CD4-positive, alpha-beta T cell treated with Interleukin-2 at 100 ng/mL for 4 hours (primary cell): ENCODE results near the gene NCKAP5L.
A peak's percentile ranks its signal among the peaks of the same experiment; 100 is the strongest.
"Not testable (repeated sequence)": the region's sequence is repeated elsewhere in the genome, so short reads cannot be mapped to it uniquely, and the experiment has no call there.

Source experiments
- DNase-seq: peaks from one replicate; pipeline ENCODE4 v3.0.0-alpha.2; 2020; ENCODE audit warnings: low spot score

NCKAP5L gene, protein sequence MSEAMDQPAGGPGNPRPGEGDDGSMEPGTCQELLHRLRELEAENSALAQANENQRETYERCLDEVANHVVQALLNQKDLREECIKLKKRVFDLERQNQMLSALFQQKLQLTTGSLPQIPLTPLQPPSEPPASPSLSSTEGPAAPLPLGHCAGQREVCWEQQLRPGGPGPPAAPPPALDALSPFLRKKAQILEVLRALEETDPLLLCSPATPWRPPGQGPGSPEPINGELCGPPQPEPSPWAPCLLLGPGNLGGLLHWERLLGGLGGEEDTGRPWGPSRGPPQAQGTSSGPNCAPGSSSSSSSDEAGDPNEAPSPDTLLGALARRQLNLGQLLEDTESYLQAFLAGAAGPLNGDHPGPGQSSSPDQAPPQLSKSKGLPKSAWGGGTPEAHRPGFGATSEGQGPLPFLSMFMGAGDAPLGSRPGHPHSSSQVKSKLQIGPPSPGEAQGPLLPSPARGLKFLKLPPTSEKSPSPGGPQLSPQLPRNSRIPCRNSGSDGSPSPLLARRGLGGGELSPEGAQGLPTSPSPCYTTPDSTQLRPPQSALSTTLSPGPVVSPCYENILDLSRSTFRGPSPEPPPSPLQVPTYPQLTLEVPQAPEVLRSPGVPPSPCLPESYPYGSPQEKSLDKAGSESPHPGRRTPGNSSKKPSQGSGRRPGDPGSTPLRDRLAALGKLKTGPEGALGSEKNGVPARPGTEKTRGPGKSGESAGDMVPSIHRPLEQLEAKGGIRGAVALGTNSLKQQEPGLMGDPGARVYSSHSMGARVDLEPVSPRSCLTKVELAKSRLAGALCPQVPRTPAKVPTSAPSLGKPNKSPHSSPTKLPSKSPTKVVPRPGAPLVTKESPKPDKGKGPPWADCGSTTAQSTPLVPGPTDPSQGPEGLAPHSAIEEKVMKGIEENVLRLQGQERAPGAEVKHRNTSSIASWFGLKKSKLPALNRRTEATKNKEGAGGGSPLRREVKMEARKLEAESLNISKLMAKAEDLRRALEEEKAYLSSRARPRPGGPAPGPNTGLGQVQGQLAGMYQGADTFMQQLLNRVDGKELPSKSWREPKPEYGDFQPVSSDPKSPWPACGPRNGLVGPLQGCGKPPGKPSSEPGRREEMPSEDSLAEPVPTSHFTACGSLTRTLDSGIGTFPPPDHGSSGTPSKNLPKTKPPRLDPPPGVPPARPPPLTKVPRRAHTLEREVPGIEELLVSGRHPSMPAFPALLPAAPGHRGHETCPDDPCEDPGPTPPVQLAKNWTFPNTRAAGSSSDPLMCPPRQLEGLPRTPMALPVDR (N-terminal part only)

GRCh38 chr12:49828133-49829091 is at the start of gene NCKAP5L:
Gene NCKAP5L, minus strand, starts transcription at chr12:49828413. Its CDS starts 24,369 bp downstream, at chr12:49804044.
- DNase-seq: peak; percentile 93

- DNase-seq: no peak
These were observed 48.9 kb upstream of the NCKAP5L start for GRCh38 chr12:49877066-49877465.

- no peak for DNase-seq
These were observed 47.9 kb upstream of the NCKAP5L start for GRCh38 chr12:49876070-49876469.

GRCh38 chr12:49875115-49875720 is 47.0 kb upstream of the NCKAP5L start:
- DNase-seq: no peak

- DNase-seq: no peak
These were observed 46.1 kb upstream of the NCKAP5L start for GRCh38 chr12:49874142-49874897.

GRCh38 chr12:49873361-49873934 is 45.2 kb upstream of the NCKAP5L start:
- no peak for DNase-seq

DNA sequence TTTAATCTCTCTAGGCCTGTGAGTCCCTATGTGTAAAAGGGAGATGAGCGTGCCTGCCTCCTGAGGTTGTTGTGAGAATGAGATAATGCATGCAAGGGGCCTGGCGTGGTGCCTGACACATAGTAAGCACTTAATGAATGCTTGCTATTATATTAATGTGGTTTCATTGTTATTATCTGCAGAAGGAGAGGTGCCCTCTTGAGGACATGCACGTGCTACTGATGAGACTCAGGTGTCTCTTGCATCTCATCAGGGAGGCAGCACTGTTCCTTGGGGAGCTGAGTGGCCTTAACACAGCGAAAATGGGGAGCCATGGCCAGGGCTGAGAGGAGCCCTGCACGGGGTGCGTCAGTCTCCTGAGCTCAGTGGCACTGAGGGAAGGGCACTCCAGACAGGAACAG is 44.6 kb upstream of the NCKAP5L start:
- no peak for DNase-seq

- DNase-seq: no peak
These were observed 44.2 kb upstream of the NCKAP5L start for GRCh38 chr12:49872381-49872780.

- DNase-seq: not testable (repeated sequence)
These were observed 43.6 kb upstream of the NCKAP5L start for GRCh38 chr12:49871811-49872251.

- no peak for DNase-seq
These were observed 43.0 kb upstream of the NCKAP5L start for GRCh38 chr12:49871263-49871561.

GRCh38 chr12:49870501-49871262 is 42.5 kb upstream of the NCKAP5L start:
- DNase-seq: no peak

- no peak for DNase-seq
These were observed 41.7 kb upstream of the NCKAP5L start for GRCh38 chr12:49869816-49870500.

DNA sequence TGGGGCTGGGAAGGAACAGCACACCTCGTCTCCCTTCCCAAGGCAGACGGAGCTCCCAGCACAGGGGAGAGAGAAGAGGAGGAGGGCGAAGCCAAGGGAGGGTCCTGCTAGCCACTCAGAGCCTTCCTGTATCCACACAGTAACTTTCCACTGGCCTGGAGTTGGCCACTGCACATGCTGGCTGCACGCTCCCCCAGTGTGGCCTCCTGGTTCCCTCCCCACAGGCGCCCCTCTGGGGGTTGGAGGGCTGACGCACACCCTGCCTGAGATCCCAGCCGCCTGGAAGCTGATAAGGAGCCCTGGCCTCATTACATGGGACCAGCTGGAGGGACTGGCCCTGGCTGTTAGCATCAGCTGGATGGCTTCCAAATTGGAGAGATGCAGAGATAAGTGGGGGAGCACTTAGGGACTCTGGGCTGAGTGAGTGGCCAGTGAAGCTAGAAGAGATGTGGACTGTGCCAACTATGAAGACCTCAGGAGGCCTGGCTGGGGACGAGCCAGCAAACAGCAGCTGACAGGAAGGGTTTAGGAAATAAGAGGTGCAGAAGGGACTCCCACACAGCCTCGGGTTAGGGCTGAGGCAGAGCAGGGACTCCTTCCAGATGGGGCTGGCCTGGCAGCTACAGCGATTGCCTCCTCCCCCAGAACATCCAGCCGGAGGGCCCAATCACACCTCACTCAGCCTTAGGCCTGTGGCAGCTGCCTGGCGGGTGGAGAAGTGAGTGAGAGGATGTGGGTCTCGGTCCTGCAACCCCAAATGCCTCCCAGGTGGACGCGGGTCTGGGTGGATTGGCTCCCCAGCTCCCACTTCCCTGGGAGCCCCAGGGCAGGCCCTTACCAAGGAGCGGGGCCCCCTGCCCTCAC is 41.0 kb upstream of the NCKAP5L start:
- no peak for DNase-seq

DNA sequence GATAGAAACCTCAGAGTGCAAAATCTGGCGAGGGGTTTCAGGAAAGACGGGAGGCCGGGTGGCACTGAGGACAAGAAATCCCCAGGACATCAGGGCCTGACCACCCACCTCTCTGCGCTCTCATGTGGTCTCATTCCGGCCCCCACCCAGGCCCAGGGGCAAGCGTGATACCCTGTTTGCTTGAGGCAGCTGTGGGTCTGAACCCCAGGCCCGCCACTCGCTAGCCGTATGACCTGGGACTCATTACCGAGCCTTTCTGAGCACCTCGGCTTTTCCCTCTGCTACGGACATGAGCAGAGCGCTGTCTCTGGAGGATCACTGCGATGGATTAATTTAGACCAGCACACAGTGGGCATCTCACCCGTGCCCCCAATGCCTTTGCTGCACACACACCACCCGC is 40.2 kb upstream of the NCKAP5L start:
- no peak for DNase-seq

GRCh38 chr12:49867570-49868341 is 39.5 kb upstream of the NCKAP5L start:
- DNase-seq: no peak

- peak; percentile 76 for DNase-seq
These were observed 38.8 kb upstream of the NCKAP5L start for GRCh38 chr12:49866859-49867569.
